ENCODE data around the gene PDE6G.

The PDE6G gene

DNA sequence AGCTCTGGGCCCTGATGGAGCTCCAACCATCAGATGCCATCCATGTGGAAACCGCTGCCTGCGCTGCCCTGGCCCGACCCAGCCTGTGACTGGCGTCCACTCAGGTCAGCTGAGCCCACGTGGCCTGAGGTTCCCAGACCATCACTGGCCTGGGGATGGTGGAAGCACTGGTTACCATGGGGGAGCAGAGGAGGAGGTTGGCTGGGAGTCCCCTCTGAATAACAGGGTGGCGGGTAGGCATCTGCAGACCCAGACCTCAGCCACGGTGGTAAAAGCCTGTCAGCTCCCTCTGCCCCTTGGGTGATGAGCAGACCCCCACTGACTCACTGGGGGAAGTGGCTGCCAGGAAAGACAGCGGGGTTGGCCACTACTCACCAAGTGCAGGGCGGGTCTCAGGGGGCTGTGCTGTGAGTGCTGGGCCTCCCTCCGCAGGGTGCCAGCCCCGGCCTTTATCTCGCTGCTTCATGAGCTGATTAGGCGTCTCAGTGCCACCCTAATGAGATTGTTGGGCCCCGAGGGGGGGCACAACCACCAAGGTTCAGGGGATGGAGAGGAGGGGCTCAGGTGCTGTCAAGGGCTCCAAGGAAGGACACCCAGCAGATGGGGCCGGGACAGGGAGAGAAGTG is at the start of gene PDE6G:
PDE6G (minus strand) TSS at position 425 of the 626 bp plus-strand sequence. CDS start 3,237 bp downstream, outside the sequence.
- no peak for DNase-seq

DNA sequence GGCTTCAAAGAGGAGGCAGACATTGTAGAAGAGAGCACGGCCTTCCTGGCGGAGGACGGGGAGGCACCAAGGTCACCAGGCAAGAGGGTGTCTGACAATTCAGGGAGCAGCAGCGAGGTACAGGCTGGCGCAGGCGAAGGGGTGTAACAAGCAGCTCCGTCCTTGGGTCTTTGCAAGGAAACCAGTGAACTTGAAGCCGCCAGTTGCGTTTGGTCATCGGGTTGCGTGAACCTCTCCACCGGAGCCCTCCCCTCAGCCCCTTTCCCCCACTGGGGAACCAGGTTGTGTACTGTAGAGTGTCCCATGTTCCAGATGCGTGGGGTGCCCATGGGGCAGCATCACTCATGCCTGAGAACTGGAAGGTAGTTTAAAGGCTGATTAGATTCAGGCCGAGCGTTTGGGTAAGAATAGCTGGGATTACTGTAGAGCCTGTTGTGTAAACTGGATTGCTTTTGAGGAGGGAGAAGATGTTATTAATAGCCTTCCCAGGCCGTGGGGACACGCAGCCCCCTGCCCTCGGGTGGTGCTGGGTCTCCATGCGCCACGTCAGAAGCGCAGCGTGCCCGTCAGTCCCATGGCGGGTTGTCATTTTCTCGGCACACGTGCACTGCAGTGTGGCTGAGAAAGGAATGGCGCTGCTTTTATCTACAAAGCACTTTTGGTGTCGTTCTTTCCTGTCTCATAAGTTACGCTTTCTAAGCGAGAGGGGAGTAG is 49.3 kb upstream of the PDE6G start:
- DNase-seq = no peak

DNA sequence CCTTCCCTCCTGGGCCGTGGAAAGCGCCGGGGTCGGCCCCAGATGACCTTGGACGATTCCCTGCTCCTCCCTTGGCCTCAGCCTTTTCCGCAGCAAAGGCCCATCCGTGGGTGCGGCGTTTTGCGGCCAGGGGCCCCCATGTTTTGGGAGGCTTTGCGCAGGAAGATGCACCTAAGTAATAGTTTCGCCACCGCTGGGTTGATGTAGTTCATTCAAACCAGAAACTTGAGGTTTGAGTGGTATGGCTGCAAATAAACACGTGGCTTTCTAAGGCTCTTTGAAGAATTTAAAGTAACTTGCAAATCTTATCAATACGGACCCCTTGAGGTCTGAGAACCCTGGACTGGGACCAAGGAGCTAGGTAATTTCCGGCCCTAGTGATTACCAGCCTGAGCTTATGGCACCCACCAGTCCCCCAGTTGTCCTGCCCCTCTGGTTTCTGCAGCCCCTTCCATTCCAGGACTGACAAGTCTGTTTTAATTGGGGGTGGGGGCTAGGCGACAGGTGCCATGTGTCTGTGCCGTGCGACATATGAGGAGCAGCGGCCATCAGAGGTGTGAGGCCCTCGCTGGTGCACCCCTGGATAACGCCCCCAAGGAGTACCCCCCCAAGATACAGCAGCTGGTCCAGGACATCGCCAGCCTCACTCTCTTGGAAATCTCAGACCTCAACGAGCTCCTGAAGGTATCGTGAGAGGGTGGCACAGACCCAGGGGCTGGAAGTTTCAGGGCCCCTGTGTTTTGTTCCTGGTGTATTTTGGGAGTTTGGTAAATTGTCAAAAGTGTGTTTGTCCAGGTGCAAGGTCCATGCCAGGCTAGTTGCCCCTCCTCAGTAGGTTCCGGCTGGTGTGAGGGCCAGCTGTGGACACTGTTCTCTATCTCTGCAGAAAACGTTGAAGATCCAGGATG is 47.7 kb upstream of the PDE6G start:
- DNase-seq = no peak

DNA sequence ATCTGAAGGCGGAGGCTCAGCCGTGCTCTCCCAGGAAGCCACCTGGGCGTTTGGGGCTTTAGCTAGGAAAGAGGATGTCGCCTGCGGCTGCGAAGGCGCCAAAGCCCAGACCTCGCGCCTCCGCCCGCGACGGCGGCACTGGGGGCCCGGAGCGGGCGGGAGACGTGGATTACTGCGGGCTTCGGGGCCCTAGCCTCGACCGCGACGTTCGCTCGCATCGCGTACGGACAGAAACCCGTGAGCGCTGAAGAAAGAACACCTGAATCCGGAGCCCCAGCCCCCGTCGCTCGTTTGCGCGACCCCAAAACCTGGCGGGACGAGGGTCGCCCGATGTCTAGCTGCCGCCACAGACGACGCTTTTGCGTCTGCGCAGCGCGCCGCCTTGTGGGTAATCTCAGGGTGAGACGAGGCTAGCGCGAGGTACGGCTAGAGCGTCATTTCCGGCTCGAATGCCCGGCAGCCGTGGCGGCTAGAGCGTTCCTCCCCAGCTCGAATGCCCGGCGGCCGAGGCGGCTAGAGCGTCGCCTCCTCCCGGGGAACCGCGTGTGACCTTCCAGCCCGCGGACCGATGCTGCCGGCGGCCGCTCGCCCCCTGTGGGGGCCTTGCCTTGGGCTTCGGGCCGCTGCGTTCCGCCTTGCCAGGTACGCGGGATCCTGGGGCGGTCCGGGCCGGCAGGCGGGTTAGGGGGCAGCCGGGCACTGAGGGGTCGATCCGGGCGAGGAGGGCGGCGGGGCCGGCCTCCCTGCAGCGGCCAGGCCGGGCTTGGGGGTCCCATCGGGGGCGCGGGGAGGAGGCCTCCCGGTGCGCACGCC is 46.8 kb upstream of the PDE6G start, which contains the start of gene MRPL12:
MRPL12 (plus strand) TSS at position 434 of the 813 bp plus-strand sequence; CDS start at position 569, 135 bp downstream.
- peak; percentile 88 for DNase-seq

DNA sequence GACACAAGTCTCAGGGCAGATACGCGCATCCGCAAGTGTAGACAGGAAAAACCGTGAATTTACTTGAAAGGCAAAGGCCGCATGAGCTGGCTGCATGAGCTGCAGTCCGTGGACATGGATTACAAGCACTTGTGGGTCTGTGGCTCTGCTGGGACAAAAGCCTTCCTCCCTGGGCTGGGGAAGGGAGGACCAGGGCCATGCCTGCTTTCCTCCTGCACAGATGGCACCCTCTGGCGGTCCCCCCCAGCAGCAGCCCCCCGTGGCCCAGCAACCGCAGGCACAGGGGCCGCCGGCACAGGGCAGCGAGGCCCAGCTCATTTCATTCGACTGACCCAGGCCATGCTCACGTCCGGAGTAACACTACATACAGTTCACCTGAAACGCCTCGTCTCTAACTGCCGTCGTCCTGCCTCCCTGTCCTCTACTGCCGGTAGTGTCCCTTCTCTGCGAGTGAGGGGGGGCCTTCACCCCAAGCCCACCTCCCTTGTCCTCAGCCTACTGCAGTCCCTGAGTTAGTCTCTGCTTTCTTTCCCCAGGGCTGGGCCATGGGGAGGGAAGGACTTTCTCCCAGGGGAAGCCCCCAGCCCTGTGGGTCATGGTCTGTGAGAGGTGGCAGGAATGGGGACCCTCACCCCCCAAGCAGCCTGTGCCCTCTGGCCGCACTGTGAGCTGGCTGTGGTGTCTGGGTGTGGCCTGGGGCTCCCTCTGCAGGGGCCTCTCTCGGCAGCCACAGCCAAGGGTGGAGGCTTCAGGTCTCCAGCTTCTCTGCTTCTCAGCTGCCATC is 45.1 kb upstream of the PDE6G start:
- DNase-seq = peak; percentile 37

DNA sequence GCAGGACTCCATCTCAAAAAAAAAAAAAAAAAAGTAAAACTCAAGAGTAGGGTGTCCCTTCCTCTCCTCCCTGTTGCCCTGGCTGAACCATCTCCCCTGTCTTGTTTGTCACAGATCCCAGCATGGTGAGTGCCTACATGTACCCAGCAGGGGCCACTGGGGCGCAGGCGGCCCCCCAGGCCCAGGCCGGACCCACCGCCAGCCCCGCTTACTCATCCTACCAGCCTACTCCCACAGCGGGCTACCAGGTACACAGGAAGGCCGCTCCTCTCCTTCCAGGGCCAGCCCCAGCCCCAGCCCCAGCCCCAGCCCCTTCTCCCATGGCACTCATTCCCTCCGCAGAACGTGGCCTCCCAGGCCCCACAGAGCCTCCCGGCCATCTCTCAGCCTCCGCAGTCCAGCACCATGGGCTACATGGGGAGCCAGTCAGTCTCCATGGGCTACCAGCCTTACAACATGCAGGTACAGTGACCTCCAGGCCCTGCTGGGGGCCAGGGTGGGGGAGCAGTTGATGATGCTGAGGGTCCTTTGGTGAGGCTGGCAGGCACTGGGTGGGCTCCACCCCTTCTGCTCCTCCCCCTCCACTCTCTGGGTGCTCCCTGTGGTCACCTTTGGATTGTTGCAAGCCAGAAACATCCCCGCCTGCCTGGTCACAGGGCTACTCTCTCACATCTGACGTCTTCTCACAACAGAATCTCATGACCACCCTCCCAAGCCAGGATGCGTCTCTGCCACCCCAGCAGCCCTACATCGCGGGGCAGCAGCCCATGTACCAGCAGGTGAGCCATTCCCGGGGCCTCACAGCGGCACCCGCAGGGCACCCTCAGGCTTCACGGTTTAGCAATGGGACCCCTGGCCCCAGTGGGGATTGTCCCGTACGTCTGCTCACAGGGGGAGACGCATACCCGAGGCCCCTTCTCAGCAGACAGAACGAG is 44.3 kb upstream of the PDE6G start:
- no peak for DNase-seq

DNA sequence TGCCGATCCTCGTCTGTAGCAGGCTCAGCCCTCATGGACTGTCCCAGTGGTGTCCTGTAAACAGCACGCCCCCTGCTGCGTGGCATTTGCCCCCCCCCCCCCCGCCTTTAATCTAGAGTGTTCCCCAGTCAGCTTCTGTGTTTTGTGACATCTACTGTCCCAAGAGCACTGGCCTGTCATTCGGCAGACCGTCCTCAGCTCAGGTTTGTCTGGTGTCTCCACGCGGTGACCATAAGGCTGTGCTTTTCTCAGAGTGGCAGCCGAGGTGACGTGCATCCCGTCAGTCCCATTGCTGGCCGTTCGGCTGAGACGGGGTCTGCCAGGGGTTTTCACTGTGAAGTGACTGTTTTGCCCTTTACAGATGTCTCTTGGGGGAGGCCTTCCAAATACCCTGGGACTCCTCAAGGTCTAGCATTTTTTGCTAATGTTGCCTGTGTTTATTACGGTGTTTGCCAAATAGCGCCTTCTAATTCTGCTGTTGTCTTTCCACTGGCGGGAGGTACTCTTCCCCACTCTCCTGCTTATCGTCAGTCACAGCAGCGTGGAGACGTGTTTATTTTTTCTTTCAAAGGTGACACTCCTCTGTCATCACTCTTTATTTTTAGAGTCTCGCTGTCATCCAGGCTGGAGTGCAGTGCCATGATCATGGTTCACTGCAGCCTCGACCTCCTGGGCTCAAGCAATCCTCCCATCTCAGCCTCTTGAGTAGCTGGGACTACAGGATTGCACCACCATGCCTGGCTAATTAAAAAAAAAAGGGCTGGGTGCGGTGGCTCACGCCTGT is 41.1 kb upstream of the PDE6G start:
- no peak for DNase-seq

DNA sequence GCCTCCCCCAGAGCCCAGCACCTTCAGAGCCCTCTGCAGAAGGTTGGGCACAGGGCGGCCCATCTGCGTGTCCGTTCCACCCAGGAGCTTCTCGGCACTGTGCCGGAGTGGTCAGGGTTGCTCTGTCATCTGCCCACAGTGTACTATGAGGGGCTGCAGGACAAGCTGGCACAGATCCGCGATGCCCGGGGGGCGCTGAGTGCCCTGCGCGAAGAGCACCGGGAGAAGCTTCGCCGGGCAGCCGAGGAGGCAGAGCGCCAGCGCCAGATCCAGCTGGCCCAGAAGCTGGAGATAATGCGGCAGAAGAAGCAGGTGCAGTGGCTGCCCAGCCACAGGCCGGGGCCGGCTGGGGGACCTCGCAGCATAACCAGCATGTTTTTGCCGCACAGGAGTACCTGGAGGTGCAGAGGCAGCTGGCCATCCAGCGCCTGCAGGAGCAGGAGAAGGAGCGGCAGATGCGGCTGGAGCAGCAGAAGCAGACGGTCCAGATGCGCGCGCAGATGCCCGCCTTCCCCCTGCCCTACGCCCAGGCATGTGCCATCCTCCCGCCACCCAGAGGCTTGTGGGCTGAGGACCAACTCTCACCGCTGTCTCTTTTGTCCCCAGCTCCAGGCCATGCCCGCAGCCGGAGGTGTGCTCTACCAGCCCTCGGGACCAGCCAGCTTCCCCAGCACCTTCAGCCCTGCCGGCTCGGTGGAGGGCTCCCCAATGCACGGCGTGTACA is 40.0 kb upstream of the PDE6G start:
- DNase-seq = no peak

DNA sequence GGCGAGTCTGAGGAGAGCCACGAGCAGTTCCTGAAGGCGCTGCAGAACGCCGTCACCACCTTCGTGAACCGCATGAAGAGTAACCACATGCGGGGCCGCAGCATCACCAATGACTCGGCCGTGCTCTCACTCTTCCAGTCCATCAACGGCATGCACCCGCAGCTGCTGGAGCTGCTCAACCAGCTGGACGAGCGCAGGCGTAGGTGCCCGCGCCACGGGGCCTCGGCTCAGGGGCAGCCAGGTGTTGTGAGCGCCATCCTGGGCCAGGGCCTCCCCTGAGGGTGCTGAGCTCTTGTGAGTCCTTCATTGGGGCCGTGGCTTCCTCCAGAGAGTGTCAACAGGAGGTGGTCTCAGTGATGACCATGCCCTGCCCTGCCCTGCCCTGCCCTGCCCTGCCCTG is 39.5 kb upstream of the PDE6G start:
- no peak for DNase-seq

DNA sequence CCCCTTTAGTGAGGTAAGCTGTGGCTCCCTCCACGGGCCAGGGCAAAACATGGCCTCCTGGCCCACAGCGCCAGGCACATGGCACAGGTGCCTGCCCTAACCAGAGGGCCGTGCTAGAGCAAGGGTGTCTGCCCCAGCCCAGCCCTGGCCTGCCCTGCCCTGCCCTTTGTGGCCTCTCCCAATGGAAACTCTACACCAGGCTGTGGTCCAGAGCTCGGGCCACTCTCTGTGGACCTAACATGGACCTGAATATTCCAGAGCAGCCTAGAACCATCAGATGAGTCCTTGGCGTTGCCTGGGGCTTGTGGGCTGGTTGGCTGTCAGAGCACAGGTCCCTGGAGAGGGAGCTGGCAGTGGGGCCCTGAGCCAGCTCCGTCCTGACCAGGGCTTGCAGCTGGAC is 38.9 kb upstream of the PDE6G start:
- no peak for DNase-seq

DNA sequence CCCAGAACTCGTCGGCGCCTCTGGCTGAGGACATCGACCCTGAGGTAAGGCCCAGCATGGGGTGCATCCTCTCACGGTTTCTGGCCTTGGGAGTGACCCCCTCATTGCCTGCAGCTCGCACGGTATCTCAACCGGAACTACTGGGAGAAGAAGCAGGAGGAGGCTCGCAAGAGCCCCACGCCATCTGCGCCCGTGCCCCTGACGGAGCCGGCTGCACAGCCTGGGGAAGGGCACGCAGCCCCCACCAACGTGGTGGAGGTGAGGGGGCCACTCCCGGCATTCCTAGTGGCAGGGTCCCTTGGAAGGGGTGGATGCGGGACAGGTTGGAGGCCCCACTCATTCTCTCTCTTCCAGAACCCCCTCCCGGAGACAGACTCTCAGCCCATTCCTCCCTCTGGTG is 38.5 kb upstream of the PDE6G start:
- DNase-seq = no peak

DNA sequence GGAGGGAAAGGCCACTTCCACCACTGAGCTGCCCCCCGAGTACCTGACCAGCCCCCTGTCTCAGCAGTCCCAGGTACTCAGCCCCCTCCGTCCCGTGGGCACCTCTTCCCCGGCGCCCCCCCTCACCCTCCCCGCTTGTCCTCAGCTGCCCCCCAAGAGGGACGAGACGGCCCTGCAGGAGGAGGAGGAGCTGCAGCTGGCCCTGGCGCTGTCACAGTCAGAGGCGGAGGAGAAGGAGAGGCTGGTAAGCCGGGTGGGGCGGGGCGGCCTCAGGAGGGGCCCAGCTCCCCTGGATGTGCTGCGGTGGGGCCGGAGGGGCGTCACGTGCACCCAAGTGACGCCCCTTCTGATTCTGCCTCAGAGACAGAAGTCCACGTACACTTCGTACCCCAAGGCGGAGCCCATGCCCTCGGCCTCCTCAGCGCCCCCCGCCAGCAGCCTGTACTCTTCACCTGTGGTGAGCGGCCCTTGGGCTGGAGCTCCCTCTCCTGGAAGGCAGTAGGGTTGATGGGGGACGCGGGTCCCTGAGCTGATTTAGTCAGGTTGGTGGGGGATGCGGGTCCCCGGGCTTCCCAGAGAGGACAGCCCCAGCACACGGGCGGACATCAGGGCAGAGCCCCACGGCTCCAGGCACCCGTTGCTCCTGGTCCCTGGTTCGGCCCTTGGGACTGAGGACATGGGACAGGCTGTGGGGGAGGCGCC is 37.3 kb upstream of the PDE6G start:
- DNase-seq = no peak

DNA sequence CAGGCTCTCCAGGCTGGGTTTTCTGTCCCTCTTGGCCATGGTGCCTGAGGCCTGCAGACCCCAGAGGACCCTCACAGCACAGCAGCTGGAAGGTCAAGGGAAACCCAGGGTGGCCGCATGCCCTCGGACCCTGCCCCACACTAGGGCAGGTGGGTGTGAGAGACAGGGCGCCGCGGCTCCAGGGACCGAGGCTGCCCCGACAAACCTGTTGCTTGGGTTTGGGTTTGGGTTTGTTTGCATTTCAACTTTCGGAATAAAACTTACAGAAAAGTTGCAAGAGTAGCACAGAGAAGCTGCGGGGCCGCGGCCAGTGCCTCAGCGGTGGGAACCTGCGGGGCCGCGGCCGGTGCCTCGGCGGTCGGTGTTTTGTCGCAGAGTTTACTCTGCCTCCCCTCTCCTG is 35.3 kb upstream of the PDE6G start:
- DNase-seq = no peak

DNA sequence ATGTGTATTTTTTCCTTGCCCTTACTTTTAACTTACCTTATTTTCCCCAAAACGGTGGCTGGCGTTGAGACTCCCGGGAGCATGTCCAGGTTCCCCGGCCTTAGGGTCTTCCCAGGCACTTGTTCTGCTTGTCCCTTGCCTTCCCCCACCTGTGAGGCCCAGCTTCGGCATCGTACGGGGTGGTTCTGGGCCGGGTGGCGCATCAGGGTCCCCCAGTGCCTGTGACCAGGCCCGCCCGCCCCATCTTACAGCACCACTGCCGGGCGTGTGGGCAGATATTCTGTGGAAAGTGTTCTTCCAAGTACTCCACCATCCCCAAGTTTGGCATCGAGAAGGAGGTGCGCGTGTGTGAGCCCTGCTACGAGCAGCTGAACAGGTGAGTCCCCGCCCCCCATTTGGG is 34.9 kb upstream of the PDE6G start:
- DNase-seq = no peak

DNA sequence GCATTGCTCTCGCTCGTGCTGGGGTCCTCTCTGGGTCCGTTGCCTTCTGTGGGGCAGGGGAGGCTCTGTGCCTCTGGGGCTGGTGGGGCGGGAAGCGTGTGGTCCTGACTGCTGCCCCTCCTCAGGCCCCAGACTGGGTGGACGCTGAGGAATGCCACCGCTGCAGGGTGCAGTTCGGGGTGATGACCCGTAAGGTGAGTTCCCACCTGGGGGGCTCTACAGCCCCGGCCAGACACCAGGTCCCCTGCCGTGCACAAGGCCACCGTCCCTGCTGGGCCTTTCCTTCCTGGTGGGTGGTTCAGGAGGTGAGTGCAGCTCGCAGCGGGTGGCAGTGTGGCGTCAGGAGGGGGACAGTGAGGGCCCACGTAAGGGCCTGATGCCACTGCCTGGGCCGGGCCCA is 34.2 kb upstream of the PDE6G start:
- DNase-seq = no peak

DNA sequence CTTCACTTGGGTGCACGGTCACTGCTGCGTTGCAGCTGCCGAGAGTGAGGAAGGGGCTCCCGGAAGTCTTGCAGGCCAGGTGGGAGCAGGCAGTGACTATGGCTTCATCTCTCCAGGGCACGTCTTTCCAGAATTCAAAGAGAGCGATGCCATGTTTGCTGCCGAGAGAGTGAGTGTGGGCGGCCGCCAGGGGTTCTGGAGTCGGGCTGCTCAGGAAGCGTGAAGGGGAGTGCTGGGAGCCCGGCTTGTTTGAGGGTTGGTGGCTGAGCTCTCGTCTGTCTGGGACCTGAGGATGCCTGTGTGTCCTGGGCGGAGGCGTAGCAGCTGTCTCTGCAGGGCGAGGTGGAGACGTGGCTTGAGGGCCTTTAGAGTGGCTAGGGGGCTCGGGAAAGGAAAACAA is 33.7 kb upstream of the PDE6G start:
- DNase-seq = no peak

DNA sequence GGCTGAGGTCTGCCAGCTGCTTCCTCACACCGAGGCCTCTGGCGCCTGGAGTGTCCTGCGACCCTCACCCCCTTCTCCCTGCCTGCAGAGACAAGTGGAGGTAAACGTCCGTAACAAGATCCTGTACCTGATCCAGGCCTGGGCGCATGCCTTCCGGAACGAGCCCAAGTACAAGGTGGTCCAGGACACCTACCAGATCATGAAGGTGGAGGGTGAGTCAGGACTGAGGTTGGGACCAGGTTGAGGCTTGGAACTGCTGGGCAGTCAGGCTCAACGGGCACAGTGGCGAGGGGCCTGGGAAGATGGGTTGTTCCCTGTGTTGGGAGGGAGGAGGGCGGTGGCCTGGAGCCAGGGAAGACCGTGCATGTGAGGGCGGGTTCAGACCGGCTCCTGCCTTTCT is 32.3 kb upstream of the PDE6G start:
- DNase-seq = no peak

DNA sequence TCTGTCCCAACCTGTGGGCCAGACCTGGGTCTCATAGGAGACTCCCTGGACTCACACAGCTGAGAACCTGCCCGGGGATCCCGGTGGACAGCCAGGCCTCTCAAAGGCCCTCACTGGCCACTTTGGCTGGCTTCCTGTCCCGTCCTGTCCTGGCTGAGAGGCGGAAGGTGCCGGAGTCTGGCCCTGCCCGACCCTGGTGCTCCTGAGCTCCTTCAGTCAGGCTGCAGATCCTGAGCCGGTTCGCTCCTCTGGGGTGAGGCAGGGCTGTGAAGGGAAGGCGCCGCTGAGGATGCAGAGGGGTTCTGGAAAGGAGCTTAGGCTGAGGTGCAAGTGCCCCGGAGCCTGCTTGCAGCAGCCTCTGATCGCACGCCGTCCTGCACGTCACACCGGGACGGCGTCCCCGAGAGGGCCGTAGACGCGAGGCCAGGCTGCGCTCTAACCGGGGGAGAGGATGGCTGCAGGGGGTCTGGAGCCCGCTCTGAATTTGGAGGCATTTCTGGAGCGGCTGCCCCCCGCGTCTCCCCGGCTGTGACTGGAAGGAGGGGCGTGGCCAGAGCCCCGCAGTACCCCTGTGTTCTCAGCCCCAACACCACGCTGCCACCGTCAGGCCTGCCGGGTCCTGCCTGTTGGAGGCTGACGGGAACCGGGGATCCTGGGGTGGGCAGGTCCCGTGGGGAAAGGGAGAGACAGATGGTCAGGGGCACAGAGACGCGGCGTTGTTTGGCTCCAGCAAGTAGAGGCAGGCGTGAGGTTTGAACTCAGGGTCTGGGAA is 31.6 kb upstream of the PDE6G start:
- no peak for DNase-seq

Data from MV-4-11 (cell line).